GM19240 (cell line): Measurements from ENCODE around the gene METTL3.
"Not testable (repeated sequence)": the region's sequence is repeated elsewhere in the genome, so short reads cannot be mapped to it uniquely, and the experiment has no call there.

Experiments
- DNase-seq: peaks from one replicate; pipeline ENCODE4 v3.0.0; 2011; ENCODE audit warnings: low spot score; ENCODE audit not compliant: insufficient read length

The METTL3 gene

GRCh38 chr14:21510735-21511657, at the start of gene METTL3:
Gene METTL3, minus strand, starts transcription at chr14:21511340. Its CDS starts 117 bp downstream, at chr14:21511223.
- DNase-seq: peak; percentile 78

GRCh38 chr14:21558703-21559170, 47.6 kb upstream of the METTL3 start:
- DNase-seq: no peak

- no peak for DNase-seq
Observed at GRCh38 chr14:21557084-21557901, 46.2 kb upstream of the METTL3 start.

GRCh38 chr14:21556378-21557083, 45.4 kb upstream of the METTL3 start:
- DNase-seq: no peak

GRCh38 chr14:21553266-21553665, 42.1 kb upstream of the METTL3 start:
- no peak for DNase-seq

GRCh38 chr14:21544588-21544987, 33.4 kb upstream of the METTL3 start:
- DNase-seq: not testable (repeated sequence)

GRCh38 chr14:21543963-21544362, 32.8 kb upstream of the METTL3 start:
- DNase-seq: no peak

GRCh38 chr14:21543521-21543960, 32.4 kb upstream of the METTL3 start:
- DNase-seq: no peak

- no peak for DNase-seq
Observed at GRCh38 chr14:21541413-21542074, 30.4 kb upstream of the METTL3 start.

- DNase-seq: no peak
Observed at GRCh38 chr14:21539189-21539940, 28.2 kb upstream of the METTL3 start.

- DNase-seq: no peak
Observed at GRCh38 chr14:21537090-21537424, 25.9 kb upstream of the METTL3 start.

- no peak for DNase-seq
Observed at GRCh38 chr14:21536418-21537089, 25.4 kb upstream of the METTL3 start.

- no peak for DNase-seq
Observed at GRCh38 chr14:21535545-21536417, 24.6 kb upstream of the METTL3 start.

GRCh38 chr14:21534576-21534975, 23.4 kb upstream of the METTL3 start:
- DNase-seq: no peak

GRCh38 chr14:21533294-21533693, 22.2 kb upstream of the METTL3 start:
- no peak for DNase-seq

- no peak for DNase-seq
Observed at GRCh38 chr14:21529515-21529914, 18.4 kb upstream of the METTL3 start.

- no peak for DNase-seq
Observed at GRCh38 chr14:21528381-21529348, 17.5 kb upstream of the METTL3 start.

- DNase-seq: no peak
Observed at GRCh38 chr14:21527318-21527679, 16.2 kb upstream of the METTL3 start.
